A673 (cell line): ENCODE measurements around the gene ACVR1C. TPM values are rescaled to one million over a fixed set of nuclear protein-coding genes. Genes with fewer than 3 reads are reported as not detected.

Experiments
- BruUV-seq: library from RNA; stranded (reverse); fragments of 400-500 nt; replicated peaks from 2 replicates; lab custom pipeline; 2021; lab: Mats Ljungman, UMichigan
- CTCF ChIA-PET: fragments of 300-600 bp; sonication (Branson Sonifier 250); formaldehyde crosslinking; loops from one replicate; lab custom pipeline; 2022; ENCODE audit warnings: antibody characterized with exemption; lab: Charles Lee
- POLR2A ChIA-PET: fragments of 300-600 bp; sonication (Branson Sonifier 250); formaldehyde crosslinking; loops from one replicate; lab custom pipeline; 2022; ENCODE audit warnings: antibody characterized with exemption; ENCODE audit not compliant: low non-redundant PET; lab: Charles Lee
- DNase-seq: peaks from one replicate; pipeline ENCODE4 v3.0.0-alpha.2; 2015; ENCODE audit warnings: low spot score
- H3K27ac ChIP-seq: fragments of 200-600 bp; sonication (generic); 2 replicates; pipeline ENCODE4 v1.5.1; 2016; ENCODE audit warnings: mixed run types, low read depth, mild to moderate bottlenecking, mixed read lengths, antibody characterized with exemption, low read length; ENCODE audit not compliant: poor library complexity, severe bottlenecking
- H3K27me3 ChIP-seq: fragments of 200-600 bp; sonication (generic); replicated peaks from 2 replicates; pipeline ENCODE4 v1.6.1; 2017; ENCODE audit warnings: mixed run types, low read depth, mild to moderate bottlenecking, mixed read lengths, antibody characterized with exemption, low read length; ENCODE audit not compliant: insufficient read depth, poor library complexity
- H3K36me3 ChIP-seq: fragments of 200-600 bp; sonication (generic); 2 replicates; pipeline ENCODE4 v1.6.1; 2016; ENCODE audit warnings: mixed run types, mild to moderate bottlenecking, mixed read lengths, antibody characterized with exemption, low read length; ENCODE audit not compliant: insufficient read depth, poor library complexity, severe bottlenecking
- H3K4me1 ChIP-seq: fragments of 200-600 bp; sonication (generic); 2 replicates; pipeline ENCODE4 v1.6.1; 2017; ENCODE audit warnings: mixed run types, mild to moderate bottlenecking, mixed read lengths, antibody characterized with exemption, low read length; ENCODE audit not compliant: insufficient read depth, poor library complexity, severe bottlenecking
- H3K4me3 ChIP-seq: fragments of 200-600 bp; sonication (generic); 2 replicates; pipeline ENCODE4 v1.5.1; 2016; ENCODE audit warnings: low read depth, mixed run types, mild to moderate bottlenecking, mixed read lengths, low read length; ENCODE audit not compliant: poor library complexity, severe bottlenecking
- H3K9me3 ChIP-seq: fragments of 200-600 bp; sonication (generic); 2 replicates; pipeline ENCODE4 v1.6.1; 2016; ENCODE audit warnings: mixed run types, low read depth, mild to moderate bottlenecking, mixed read lengths, antibody characterized with exemption, low read length; ENCODE audit not compliant: poor library complexity, severe bottlenecking
- CTCF ChIP-seq: fragments of 300-800, 200-600 bp; sonication (generic); conservative IDR thresholded peaks from 2 replicates; pipeline ENCODE4 v1.5.1; 2017; ENCODE audit warnings: low read depth, mild to moderate bottlenecking, antibody characterized with exemption, low read length, moderate library complexity, mixed read lengths
- EZH2 ChIP-seq: fragments of 200-600 bp; sonication (generic); IDR thresholded peaks from 2 replicates; pipeline ENCODE4 v1.6.1; 2017; ENCODE audit warnings: borderline replicate concordance, low read depth, mild to moderate bottlenecking, mixed read lengths, antibody characterized with exemption, low read length; ENCODE audit not compliant: poor library complexity, severe bottlenecking
- intact Hi-C: fragments of 100-400 bp; cut with micrococcal nuclease; formaldehyde crosslinking; loops from one replicate; pipeline ENCODE4 v1.10.0; 2022; ENCODE audit not compliant: unreplicated experiment
- total RNA-seq: library from RNA; stranded (reverse); gene quantifications from 2 replicates; pipeline ENCODE4 v1.2.3, GENCODE V29; 2021

Gene ACVR1C
- total RNA-seq, 1 experiment from 2014 or later = 0.13 TPM

DNA sequence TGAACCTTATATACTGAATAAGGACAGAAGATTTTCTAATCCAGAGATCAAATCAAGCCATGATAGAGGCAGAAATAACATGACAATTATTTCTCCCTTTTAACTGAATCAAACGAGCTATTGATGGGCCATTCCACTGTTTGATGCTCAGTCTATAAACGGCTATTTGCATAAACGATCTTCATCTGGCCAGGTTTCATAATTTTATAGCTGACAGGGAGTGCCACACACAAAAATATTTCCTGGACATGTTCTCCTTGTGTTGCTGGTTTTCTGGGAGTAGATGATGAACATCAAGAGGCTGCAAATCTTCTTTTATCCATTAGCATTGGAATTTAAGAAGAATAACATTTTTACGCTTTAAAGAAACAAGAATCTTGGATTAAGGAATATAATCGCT lies 63.1 kb downstream of the ACVR1C start:
- Histone ChIP-seq H3K27ac (no peak overlapping the region), H3K27me3 (no peaks in the 10 kb centered on the region), H3K4me3 (no peak overlapping the region), H3K4me1 (no peaks in the 10 kb centered on the region), H3K9me3 (no peaks in the 10 kb centered on the region), H3K36me3 (no peaks in the 10 kb centered on the region)
- TF ChIP-seq CTCF (no peak), EZH2 (no peak)
- intact Hi-C loops = no loop called here
- POLR2A ChIA-PET = no interaction called here
- CTCF ChIA-PET = no interaction called here
- no peak for DNase-seq
- no TSS peak for BruUV-seq

- H3K27ac ChIP-seq = no peak overlapping the region
- no peaks in the 10 kb centered on the region for H3K4me1 ChIP-seq
- H3K36me3 ChIP-seq = no peaks in the 10 kb centered on the region
- BruUV-seq = no TSS peak
- intact Hi-C loops = no loop called here
- DNase-seq = no peak
- H3K27me3 ChIP-seq = no peaks in the 10 kb centered on the region
- no peak for TF ChIP-seq EZH2
- no peak for TF ChIP-seq CTCF
- H3K9me3 ChIP-seq = no peaks in the 10 kb centered on the region
- no peak overlapping the region for H3K4me3 ChIP-seq
- ChIA-PET POLR2A (no interaction called here), CTCF (no interaction called here)
These were observed 68.8 kb downstream of the ACVR1C start for GRCh38 chr2:157559890-157560289.

GRCh38 chr2:157559461-157559860 lies 69.2 kb downstream of the ACVR1C start:
- ChIA-PET CTCF (no interaction called here), POLR2A (no interaction called here)
- no peaks in the 10 kb centered on the region for H3K27me3 ChIP-seq
- intact Hi-C loops = no loop called here
- no peak for DNase-seq
- no peaks in the 10 kb centered on the region for H3K36me3 ChIP-seq
- BruUV-seq = no TSS peak
- TF ChIP-seq EZH2 (no peak), CTCF (no peak)
- H3K4me3 ChIP-seq = no peak overlapping the region
- no peak overlapping the region for H3K27ac ChIP-seq
- H3K9me3 ChIP-seq = no peaks in the 10 kb centered on the region
- no peaks in the 10 kb centered on the region for H3K4me1 ChIP-seq
